Measurements from ENCODE around the gene CACUL1. TPM values are rescaled to one million over a fixed set of nuclear protein-coding genes. Genes with fewer than 3 reads are reported as not detected.
"Not testable (repeated sequence)": the region's sequence is repeated elsewhere in the genome, so short reads cannot be mapped to it uniquely, and the experiment has no call there.

The CACUL1 gene
- total RNA-seq, 2 experiments from 2014 or later: 20.1 to 24.4 TPM

DNA sequence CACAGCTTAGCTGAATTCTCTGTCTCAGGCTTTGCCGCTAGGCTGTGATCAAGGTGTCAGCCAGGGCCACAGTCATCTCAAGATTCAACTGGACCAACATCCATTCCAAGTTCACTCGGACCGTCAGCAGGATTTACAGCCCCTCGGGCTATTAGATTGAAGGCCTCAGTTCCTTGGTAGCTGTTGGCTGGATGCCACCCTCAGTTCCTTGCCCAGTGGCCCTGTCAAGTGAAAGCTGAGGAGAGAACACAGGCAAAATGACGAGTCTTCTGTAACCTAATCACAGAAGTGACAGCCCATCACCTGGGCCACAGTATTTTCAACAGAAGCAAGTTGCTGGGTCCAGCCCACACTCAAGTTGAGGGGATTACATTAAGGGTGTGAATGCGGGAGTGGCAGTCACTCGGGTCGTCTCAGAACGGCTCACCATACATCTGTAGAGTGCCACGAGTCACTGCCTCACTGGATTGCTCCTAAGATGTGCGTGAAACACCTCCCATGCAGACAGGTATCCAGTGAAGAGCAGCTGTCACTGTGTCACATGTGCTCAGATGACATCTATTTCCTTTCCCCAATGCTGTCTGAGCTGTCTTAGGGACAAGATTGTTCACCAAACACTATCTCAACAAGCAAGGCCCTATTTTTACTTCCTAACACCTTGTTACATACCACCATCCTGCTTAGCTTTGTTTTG, 80.4 kb downstream of the CACUL1 start:
- H3K27ac Mint-ChIP-seq: peak overlapping the region; percentile 23
- intact Hi-C loops (cut with DNase I, micrococcal nuclease): no loop called here
- no peak for DNase-seq
- peak; percentile 58 for ATAC-seq
- no peaks in the 10 kb centered on the region for H3K9me3 Mint-ChIP-seq (ENCODE audit: low read depth)
- no peak overlapping the region for H3K4me3 Mint-ChIP-seq
- H3K36me3 Mint-ChIP-seq (ENCODE audit: low read depth): no peaks in the 10 kb centered on the region
- H3K27me3 Mint-ChIP-seq: no peaks in the 10 kb centered on the region
- ChIA-PET POLR2A (no interaction called here), CTCF (interaction anchor here (0.7 kb wide), 1 partner anchor 132 kb away, joined by 3 read pairs; no protein-coding TSS in a partner anchor)
- H3K4me1 Mint-ChIP-seq: peaks cover 17% of the 10 kb centered on the region

DNA sequence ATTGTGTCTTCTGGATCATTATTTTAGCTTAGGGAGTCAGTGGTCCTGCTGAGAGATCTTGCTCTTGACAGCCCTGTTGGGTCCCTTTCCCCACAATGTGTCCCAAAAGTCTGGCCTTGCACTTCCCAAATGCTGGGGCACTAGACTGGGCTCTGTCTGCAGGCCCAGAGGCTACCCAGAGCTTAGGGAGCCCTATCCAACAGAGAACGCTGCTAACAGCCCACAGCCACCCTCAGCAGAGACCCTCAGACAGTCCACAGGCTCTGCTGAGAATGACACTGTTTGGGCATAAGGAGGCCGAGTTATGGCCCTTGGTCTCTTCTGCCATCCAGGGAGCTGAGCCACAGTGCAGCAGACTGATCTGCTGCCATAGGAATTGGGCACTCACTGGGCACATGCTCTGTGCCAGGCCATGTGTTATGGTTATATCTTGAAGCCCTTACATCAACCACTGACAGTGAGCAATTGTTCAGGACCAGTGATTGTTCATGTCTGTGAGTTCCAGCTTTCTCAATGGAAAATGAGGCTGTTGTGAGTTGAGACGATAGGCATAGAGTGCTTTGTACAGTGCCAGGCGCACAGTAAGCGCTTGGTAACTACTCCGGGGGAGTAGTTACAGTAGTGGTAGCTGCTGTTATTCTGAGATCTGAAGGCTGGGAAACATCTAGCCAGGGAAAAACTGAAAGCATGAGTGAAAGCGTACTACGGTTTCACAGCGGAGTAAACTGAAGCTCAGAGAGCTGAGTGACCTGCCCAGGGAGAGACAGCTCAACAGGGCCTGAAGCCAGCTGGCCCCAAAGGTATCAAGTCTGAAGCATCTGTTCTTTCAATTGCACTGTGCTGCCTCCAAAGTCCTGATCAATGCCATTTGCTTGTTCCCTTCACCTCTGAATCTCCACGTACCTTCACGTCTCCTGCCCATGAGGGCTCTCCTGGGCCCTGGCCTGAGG, 81.7 kb downstream of the CACUL1 start:
- intact Hi-C loops (cut with DNase I, micrococcal nuclease): no loop called here
- Mint-ChIP-seq H3K27me3 (no peaks in the 10 kb centered on the region), H3K36me3 (ENCODE audit: low read depth) (no peaks in the 10 kb centered on the region), H3K27ac (no peak overlapping the region), H3K9me3 (ENCODE audit: low read depth) (no peaks in the 10 kb centered on the region), H3K4me1 (peaks cover 24% of the 10 kb centered on the region), H3K4me3 (no peak overlapping the region)
- ChIA-PET POLR2A (no interaction called here), CTCF (interaction anchor here (0.6 to 1.3 kb wide), 4 partner anchors 8 to 1973 kb away, joined by 3 read pairs; no protein-coding TSS in a partner anchor)
- DNase-seq (no peak), ATAC-seq (no peak)

DNA sequence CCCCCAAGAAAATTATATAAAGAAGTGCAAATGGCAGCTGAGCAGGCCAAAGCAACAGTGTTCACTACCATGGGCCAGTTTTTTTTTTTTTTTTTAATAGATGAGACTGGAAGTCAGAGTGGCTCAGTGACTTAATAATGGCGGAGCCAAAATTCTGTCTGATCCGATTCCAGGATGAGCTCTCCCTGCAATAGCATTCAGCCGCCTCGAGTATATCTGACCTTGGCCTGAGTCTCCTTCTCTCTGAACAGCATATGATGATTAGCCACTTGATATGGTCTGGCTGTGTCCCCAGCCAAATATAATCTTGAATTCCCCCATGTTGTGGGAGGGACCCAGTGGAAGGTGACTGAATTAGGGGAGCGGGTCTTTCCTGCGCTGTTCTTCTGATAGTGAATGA, 82.6 kb downstream of the CACUL1 start:
- no peak for DNase-seq
- intact Hi-C loops (cut with DNase I, micrococcal nuclease): no loop called here
- peaks cover 20% of the 10 kb centered on the region for H3K4me1 Mint-ChIP-seq
- ChIA-PET POLR2A (no interaction called here), CTCF (no interaction called here)
- no peak overlapping the region for H3K27ac Mint-ChIP-seq
- H3K36me3 Mint-ChIP-seq (ENCODE audit: low read depth): no peaks in the 10 kb centered on the region
- H3K4me3 Mint-ChIP-seq: no peak overlapping the region
- no peak for ATAC-seq
- no peaks in the 10 kb centered on the region for H3K9me3 Mint-ChIP-seq (ENCODE audit: low read depth)
- no peaks in the 10 kb centered on the region for H3K27me3 Mint-ChIP-seq

DNA sequence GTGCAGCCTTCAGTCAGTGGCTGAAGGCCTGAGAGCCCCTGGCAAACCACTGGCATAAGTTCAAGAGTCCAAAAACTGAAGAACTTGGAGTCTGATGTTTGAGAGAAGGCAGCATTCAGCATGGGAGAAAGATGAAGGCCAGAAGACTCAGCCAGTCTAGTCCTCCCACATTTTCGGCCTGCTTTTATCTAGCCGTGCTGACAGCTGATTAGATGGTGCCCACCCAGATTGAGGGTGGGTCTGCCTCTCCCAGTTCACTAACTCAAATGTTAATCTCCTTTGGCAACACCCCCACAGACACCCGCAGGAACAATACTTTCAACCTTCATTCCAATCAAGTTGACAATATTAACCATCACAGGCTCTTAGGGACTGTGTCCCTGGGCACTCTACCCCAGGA, 83.5 kb downstream of the CACUL1 start:
- not testable (repeated sequence) for H3K27ac Mint-ChIP-seq

DNA sequence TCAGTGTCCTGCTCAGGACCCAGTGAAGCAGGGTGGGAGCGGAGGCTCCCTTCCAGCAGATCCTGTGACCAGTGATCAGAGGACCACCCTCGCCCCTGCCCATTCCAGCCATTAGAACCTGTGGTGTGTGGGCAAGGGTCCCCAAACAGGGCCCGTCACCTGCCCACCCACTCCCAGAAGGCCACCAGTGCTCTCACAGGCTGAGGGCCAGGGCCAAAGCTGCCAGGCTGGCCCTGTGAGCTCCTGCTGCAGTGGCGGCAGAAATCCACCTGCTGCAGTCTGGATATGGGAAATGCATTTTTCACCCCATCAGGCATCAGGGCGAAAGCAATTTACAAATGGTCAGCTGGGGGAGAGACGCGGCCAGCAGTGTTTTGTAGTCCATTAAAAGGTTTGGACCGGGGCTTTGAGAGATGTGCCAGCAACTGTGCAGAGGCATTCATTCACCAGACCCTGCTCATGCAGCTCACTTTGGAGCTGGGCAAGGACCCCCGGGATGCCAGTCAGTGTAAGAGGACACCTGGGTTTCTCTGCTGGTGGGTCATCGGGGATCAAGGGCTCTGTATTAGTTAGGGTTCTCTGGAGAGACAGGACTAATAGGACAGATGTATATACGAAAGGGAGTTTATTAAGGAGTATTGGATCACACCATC, 84.2 kb downstream of the CACUL1 start:
- Mint-ChIP-seq H3K36me3 (ENCODE audit: low read depth) (no peaks in the 10 kb centered on the region), H3K27me3 (no peaks in the 10 kb centered on the region), H3K4me3 (no peak overlapping the region), H3K27ac (no peak overlapping the region), H3K4me1 (peaks cover 18% of the 10 kb centered on the region), H3K9me3 (ENCODE audit: low read depth) (no peaks in the 10 kb centered on the region)
- CTCF ChIA-PET: interaction anchor here (1.3 to 1.6 kb wide), 2 partner anchors 14 to 25 kb away, joined by 4 to 6 read pairs; no protein-coding TSS in a partner anchor
- DNase-seq: no peak
- no peak for ATAC-seq
- intact Hi-C loops (cut with DNase I, micrococcal nuclease): no loop called here
- POLR2A ChIA-PET: no interaction called here

More for the DNA sequence above, 83.5 kb downstream of the CACUL1 start:
- H3K36me3 Mint-ChIP-seq (ENCODE audit: low read depth); DNase-seq; H3K27me3 Mint-ChIP-seq; H3K4me3 Mint-ChIP-seq; intact Hi-C loops (cut with DNase I, micrococcal nuclease); H3K9me3 Mint-ChIP-seq (ENCODE audit: low read depth); ATAC-seq; POLR2A ChIA-PET: not testable (repeated sequence)
- CTCF ChIA-PET: interaction anchor here (0.6 kb wide), 1 partner anchor 130 kb away, joined by 3 read pairs; no protein-coding TSS in a partner anchor
- peaks cover 18% of the 10 kb centered on the region for H3K4me1 Mint-ChIP-seq

DNA sequence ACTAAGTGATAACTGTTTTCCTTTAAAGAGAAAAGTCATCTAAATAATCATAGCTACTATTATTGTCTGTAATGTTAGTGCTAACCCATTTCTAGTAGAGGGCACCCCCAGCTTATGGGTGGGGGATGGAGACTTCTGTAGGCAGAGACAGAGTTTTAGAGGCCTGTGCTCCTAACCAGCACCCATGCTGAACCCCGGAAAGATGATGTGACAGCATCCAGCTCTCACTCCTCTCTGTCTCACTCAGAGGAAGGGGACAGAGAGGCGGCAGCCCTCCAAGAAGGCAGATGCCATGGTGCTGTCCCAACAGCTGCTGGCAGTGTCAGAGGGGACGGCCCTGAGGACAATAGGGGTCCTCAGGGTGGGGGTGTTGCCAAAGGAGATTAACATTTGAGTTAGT, 84.9 kb downstream of the CACUL1 start:
- intact Hi-C loops (cut with DNase I, micrococcal nuclease): no loop called here
- no peak for DNase-seq
- ChIA-PET CTCF (interaction anchor here (0.8 to 1.6 kb wide), 5 partner anchors 13 to 123 kb away, joined by 3 to 6 read pairs (median 4); no protein-coding TSS in a partner anchor), POLR2A (no interaction called here)
- H3K4me3 Mint-ChIP-seq: no peak overlapping the region
- H3K27me3 Mint-ChIP-seq: no peaks in the 10 kb centered on the region
- H3K9me3 Mint-ChIP-seq (ENCODE audit: low read depth): no peaks in the 10 kb centered on the region
- ATAC-seq: peak; percentile 39
- no peaks in the 10 kb centered on the region for H3K36me3 Mint-ChIP-seq (ENCODE audit: low read depth)
- H3K27ac Mint-ChIP-seq: no peak overlapping the region
- peaks cover 18% of the 10 kb centered on the region for H3K4me1 Mint-ChIP-seq

DNA sequence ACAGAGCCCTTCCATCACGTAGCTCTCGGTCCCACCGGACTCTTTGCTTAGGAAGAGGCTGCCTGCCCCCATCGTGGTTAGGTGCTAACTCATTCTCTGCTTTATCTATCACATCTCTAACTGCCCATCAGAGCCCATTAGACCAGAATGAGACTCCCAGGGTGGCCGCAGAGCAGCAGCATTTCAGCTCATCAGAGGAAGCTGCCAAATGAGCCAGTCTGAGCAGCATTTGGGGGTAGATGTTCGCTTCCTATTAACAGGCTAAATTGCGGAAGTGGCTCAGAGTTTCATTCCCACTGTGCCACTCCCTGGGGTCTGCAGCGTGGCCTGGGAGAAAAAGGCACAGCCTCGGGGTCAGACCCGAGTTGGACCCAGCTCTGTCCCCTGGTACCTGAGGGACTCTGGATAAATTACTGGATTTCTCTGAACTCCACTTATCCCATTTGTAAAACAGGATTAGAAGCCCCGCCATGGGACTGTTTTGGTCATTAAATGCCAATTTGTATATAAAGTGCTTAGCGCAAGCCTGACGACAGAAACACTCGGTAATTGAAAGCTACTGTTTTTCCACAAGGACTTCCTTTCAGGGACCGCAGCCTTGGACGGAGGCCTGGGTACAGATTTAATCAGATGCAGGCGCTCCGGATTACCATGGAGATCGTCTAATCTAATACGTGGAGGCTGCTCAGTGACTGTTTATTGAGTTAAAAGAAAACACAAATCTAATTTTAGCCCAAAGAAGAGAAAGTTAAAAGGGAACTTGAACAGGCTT, 85.6 kb downstream of the CACUL1 start:
- ChIA-PET POLR2A (interaction anchor here (0.6 kb wide), 1 partner anchor 597 kb away, joined by 3 read pairs; no protein-coding TSS in a partner anchor), CTCF (interaction anchor here (0.6 to 1.6 kb wide), 9 partner anchors 12 to 268 kb away, joined by 3 to 6 read pairs (median 4); no protein-coding TSS in a partner anchor)
- H3K27ac Mint-ChIP-seq: peak overlapping the region; percentile 62
- peak; percentile 23 for ATAC-seq
- H3K4me1 Mint-ChIP-seq: peaks cover 22% of the 10 kb centered on the region
- no peak for DNase-seq
- H3K27me3 Mint-ChIP-seq: no peaks in the 10 kb centered on the region
- no peak overlapping the region for H3K4me3 Mint-ChIP-seq
- intact Hi-C loops (cut with DNase I, micrococcal nuclease): no loop called here
- H3K36me3 Mint-ChIP-seq (ENCODE audit: low read depth): no peaks in the 10 kb centered on the region
- no peaks in the 10 kb centered on the region for H3K9me3 Mint-ChIP-seq (ENCODE audit: low read depth)

DNA sequence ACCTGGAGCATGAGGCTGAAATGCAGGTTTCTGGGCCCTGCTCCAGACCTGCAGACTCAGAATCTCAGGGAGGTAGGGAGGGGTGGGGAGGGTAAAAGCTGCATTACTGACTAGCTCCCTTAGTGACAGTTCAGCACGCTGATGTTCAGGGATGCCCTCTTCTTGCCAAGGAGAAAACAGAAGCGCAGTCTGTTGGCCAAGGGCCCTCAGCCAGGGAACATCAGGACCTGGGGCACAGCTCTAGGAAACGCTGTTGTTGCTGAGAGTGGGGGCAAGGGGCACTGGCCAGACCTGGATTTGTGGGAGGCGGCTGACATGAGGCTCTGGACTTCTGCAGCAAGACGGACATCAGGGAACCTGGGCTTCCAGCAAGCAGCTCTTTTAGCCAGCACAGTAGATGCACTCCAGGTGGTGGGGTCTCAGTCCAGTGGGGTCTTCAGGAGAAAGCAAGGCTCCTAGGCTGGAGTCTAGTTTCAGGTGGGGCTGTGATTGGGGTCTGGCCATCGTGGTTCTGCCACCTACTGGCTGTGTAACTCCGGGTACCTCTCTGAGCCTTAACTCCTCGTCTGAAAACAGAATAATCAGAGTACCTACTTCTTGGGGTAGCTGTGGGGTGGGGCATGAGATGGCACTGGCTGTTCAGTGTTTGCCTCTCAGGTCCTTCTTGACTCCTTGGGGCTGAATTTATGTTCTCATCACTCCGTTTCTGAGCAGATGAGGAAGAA, 86.4 kb downstream of the CACUL1 start:
- ChIA-PET CTCF (interaction anchor here (0.6 to 1.6 kb wide), 5 partner anchors 27 to 124 kb away, joined by 3 to 6 read pairs (median 4); no protein-coding TSS in a partner anchor), POLR2A (interaction anchor here (0.6 kb wide), 2 partner anchors 33 to 598 kb away, joined by 3 read pairs; no protein-coding TSS in a partner anchor)
- intact Hi-C loops (cut with DNase I, micrococcal nuclease): no loop called here
- ATAC-seq (no peak), DNase-seq (no peak)
- Mint-ChIP-seq H3K9me3 (ENCODE audit: low read depth) (no peaks in the 10 kb centered on the region), H3K27ac (no peak overlapping the region), H3K27me3 (no peaks in the 10 kb centered on the region), H3K4me3 (no peak overlapping the region), H3K36me3 (ENCODE audit: low read depth) (no peaks in the 10 kb centered on the region), H3K4me1 (peaks cover 31% of the 10 kb centered on the region)

DNA sequence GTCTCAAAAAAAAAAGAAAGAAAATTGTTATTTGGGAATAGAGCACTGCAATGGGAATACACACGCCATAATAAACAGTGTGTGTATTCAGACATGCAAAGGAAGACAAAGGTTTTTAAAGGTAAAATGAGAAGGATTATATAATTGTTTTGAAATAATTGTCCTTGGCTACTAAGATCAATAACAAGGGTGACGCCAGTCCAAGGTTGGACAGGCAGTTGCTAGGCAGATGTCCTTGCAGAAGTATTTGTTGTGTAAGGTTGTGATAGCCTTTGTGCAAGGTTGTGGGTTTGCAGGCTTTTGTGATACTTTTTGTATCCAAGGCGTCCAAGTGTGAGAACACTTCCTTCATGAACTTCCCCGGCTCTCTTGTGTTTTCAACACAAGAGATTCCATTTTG, 87.0 kb downstream of the CACUL1 start:
- ChIA-PET POLR2A (no interaction called here), CTCF (interaction anchor here (0.7 kb wide), 1 partner anchor 236 kb away, joined by 5 read pairs; no protein-coding TSS in a partner anchor)
- DNase-seq (no peak), ATAC-seq (no peak)
- Mint-ChIP-seq H3K9me3 (ENCODE audit: low read depth) (no peaks in the 10 kb centered on the region), H3K4me3 (no peak overlapping the region), H3K36me3 (ENCODE audit: low read depth) (no peaks in the 10 kb centered on the region), H3K27me3 (no peaks in the 10 kb centered on the region), H3K4me1 (peaks cover 37% of the 10 kb centered on the region), H3K27ac (no peak overlapping the region)
- intact Hi-C loops (cut with DNase I, micrococcal nuclease): no loop called here

DNA sequence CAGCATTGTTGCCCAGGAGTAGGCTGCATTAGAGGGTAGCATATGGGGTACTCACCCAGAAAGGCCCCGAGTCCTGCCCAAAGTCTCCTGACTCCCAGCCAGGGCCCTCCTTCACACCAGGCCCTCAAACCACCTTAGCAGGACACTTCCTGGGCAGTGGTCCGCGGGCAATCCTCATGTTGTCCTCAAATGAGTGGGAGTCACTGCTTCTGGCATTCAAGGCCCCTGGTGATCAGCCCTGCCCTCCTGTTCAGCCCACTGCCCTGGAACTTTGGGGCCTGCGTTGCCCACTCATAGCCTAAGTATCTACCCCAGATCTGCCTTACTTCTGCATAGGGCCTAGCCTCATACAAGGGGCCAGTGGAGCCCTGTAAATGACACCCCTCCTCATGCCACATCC, 88.4 kb downstream of the CACUL1 start:
- Mint-ChIP-seq H3K9me3 (ENCODE audit: low read depth) (peaks cover 6% of the 10 kb centered on the region), H3K27me3 (no peaks in the 10 kb centered on the region), H3K4me1 (peaks cover 50% of the 10 kb centered on the region), H3K4me3 (no peak overlapping the region), H3K36me3 (ENCODE audit: low read depth) (no peaks in the 10 kb centered on the region), H3K27ac (no peak overlapping the region)
- intact Hi-C loops (cut with DNase I, micrococcal nuclease): no loop called here
- DNase-seq (no peak), ATAC-seq (no peak)
- ChIA-PET POLR2A (no interaction called here), CTCF (interaction anchor here (0.6 to 1.1 kb wide), 2 partner anchors 54 to 73 kb away, joined by 3 read pairs; no protein-coding TSS in a partner anchor)
